ENCODE results near the gene MYO7A.

The MYO7A gene

DNA sequence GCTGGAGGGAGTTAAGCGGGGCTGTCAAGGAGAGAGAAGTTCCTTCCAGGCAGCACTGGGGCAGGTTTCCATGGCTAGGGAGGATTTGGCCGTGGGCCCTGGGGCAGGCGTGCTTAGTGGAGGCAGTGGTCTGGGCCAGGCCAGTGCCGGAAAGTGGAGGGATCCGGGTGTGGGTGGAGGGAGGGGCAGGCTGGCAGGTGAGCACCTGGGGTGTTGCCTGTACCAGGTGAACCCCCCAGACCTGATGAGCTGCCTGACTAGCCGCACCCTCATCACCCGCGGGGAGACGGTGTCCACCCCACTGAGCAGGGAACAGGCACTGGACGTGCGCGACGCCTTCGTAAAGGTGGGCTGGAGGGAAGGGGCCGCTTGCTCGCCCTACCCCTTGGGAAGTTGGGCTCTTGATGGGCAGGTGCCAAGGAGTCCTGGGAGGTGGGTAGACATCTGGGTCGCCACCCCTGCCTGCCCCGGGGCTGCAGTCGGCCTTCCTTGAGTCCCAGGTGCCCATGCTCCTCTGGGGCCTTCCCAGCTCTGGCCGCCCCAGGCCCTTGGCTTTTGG is 32.0 kb downstream of the MYO7A start:
- Histone ChIP-seq H3K9ac (ENCODE audit: low read length) (no peak overlapping the region), H3K4me3 (ENCODE audit: low read length) (no peak overlapping the region), H3K9me3 (ENCODE audit: control insufficient read depth, low read length) (no peaks in the 10 kb centered on the region), H3K27me3 (replicated peaks; ENCODE audit: control insufficient read depth, insufficient read depth, low read length) (peaks cover 56% of the 10 kb centered on the region), H3K36me3 (ENCODE audit: control insufficient read depth, insufficient read depth, low read length, severe bottlenecking) (no peaks in the 10 kb centered on the region), H3K4me1 (ENCODE audit: control insufficient read depth, insufficient read depth, low read length) (no peaks in the 10 kb centered on the region)
- DNase-seq (ENCODE audit: low read depth) = no peak

DNA sequence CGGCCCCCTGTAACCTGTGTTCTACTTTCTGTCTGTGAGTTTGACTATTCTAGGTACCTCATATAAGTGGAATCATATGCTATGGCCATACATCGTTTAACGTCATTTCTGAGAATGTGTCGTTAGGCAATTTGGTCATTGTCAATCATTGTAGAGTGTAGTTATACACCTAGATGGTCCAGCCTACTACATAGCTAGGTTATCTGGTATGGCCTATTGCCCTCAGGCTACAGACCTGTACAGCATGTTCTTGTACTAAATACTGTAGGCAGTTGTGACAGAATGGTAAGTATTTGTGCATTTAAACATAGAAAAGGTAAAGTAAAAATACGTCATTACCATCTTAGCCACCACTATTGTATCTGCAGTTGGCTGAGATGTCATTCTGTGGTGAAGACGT is 35.2 kb downstream of the MYO7A start:
- Histone ChIP-seq H3K27me3 (replicated peaks; ENCODE audit: control insufficient read depth, insufficient read depth, low read length) (peaks cover 52% of the 10 kb centered on the region), H3K4me1 (ENCODE audit: control insufficient read depth, insufficient read depth, low read length) (no peaks in the 10 kb centered on the region), H3K9me3 (ENCODE audit: control insufficient read depth, low read length) (no peaks in the 10 kb centered on the region), H3K9ac (ENCODE audit: low read length) (no peak overlapping the region), H3K36me3 (ENCODE audit: control insufficient read depth, insufficient read depth, low read length, severe bottlenecking) (no peaks in the 10 kb centered on the region), H3K4me3 (ENCODE audit: low read length) (no peak overlapping the region)
- no peak for DNase-seq (ENCODE audit: low read depth)

DNA sequence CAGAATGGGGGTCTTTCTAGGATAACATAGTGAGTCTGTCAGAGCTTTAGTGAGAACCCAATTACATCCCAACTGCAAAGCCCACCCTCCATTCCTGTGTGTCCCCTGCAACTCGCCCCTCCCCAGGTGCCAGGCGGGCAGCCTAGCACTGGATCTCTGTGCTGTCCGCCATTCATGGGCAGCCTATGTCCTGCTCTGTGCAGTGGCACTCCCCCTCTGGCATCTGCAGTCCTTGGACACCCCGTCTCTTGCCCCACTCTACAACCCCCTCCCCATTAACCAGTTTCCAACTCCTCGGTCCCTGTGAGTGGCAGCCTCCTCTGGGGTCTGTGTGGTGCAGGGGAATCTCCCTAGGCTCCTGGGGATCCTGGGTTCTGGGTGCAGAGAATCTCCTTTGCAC is 37.0 kb downstream of the MYO7A start:
- Histone ChIP-seq H3K27me3 (replicated peaks; ENCODE audit: control insufficient read depth, insufficient read depth, low read length) (peaks cover 40% of the 10 kb centered on the region), H3K4me3 (ENCODE audit: low read length) (no peak overlapping the region), H3K9me3 (ENCODE audit: control insufficient read depth, low read length) (no peaks in the 10 kb centered on the region), H3K4me1 (ENCODE audit: control insufficient read depth, insufficient read depth, low read length) (no peaks in the 10 kb centered on the region), H3K36me3 (ENCODE audit: control insufficient read depth, insufficient read depth, low read length, severe bottlenecking) (no peaks in the 10 kb centered on the region), H3K9ac (ENCODE audit: low read length) (no peak overlapping the region)
- DNase-seq (ENCODE audit: low read depth) = no peak

DNA sequence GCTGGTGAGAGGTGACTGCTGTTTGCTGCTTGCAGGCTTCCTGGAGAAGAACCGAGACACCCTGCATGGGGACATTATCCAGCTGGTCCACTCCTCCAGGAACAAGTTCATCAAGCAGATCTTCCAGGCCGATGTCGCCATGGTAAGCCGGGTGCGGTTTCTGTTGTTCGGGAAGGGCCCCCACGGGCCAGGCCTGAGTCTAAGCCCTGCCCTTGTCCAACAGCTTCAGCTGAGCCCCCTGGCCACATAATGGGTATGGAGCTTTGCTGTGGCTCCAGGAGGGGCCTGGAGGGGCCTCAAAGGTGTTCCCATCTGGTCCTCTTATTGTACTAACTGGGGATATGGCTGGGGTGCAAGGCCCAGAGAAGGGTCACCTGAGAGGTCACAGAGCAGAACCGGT is 38.0 kb downstream of the MYO7A start:
- no peak overlapping the region for H3K9ac ChIP-seq (ENCODE audit: low read length)
- DNase-seq (ENCODE audit: low read depth) = no peak
- peaks cover 37% of the 10 kb centered on the region for H3K27me3 ChIP-seq (replicated peaks; ENCODE audit: control insufficient read depth, insufficient read depth, low read length)
- H3K4me3 ChIP-seq (ENCODE audit: low read length) = no peak overlapping the region
- H3K36me3 ChIP-seq (ENCODE audit: control insufficient read depth, insufficient read depth, low read length, severe bottlenecking) = no peaks in the 10 kb centered on the region
- H3K4me1 ChIP-seq (ENCODE audit: control insufficient read depth, insufficient read depth, low read length) = no peaks in the 10 kb centered on the region
- H3K9me3 ChIP-seq (ENCODE audit: control insufficient read depth, low read length) = no peaks in the 10 kb centered on the region

DNA sequence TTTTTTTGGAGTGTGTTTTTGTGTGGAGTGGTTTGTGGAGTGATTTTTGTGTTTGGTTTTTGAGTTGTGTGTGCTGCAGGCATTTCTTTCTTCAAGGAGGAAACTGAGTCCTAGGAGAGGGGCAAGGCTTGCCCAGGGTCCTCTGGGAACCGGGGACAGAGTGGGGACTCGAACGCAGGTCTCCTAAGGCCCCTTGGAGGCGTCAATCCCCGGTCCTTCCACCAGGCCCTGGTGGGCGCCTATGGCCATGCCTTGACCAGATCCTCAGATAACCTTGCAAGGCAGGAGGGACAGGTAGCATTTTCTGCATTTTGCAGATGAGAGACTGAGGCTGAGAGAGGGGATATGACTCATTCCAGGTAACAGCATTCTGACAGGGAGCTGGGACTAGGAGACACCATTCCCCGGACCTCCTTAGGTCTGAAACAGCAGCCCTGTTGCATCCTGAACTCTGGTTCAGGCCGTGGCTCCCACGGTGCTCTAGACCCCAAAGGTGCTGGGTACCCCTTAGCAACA is 39.1 kb downstream of the MYO7A start:
- Histone ChIP-seq H3K27me3 (replicated peaks; ENCODE audit: control insufficient read depth, insufficient read depth, low read length) (peaks cover 28% of the 10 kb centered on the region), H3K36me3 (ENCODE audit: control insufficient read depth, insufficient read depth, low read length, severe bottlenecking) (no peaks in the 10 kb centered on the region), H3K4me3 (ENCODE audit: low read length) (no peak overlapping the region), H3K9me3 (ENCODE audit: control insufficient read depth, low read length) (no peaks in the 10 kb centered on the region), H3K4me1 (ENCODE audit: control insufficient read depth, insufficient read depth, low read length) (peaks cover 3% of the 10 kb centered on the region), H3K9ac (ENCODE audit: low read length) (no peak overlapping the region)
- no peak for DNase-seq (ENCODE audit: low read depth)

DNA sequence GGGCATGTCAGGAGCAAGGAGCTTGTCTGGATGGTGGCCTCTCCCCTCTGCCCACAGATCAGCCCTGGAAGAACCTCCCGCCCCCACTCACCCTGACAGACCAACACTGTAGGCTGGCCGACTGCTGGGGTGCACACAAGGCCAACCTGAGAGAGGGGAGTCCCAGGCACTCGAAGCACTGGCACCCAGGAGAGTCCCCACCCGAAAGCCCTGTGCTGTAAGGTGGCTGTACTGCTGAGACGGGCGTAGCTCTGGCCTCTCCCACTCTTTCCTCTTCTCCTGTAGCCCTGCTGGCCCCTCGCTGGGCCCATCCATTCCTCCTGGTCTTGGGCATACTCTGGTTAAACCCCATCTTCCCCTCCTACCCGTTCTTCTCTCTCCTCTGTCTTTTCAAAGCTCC is 39.7 kb downstream of the MYO7A start:
- no peak for DNase-seq (ENCODE audit: low read depth)
- H3K9me3 ChIP-seq (ENCODE audit: control insufficient read depth, low read length) = no peaks in the 10 kb centered on the region
- peaks cover 28% of the 10 kb centered on the region for H3K27me3 ChIP-seq (replicated peaks; ENCODE audit: control insufficient read depth, insufficient read depth, low read length)
- no peak overlapping the region for H3K4me3 ChIP-seq (ENCODE audit: low read length)
- H3K36me3 ChIP-seq (ENCODE audit: control insufficient read depth, insufficient read depth, low read length, severe bottlenecking) = no peaks in the 10 kb centered on the region
- no peak overlapping the region for H3K9ac ChIP-seq (ENCODE audit: low read length)
- peaks cover 3% of the 10 kb centered on the region for H3K4me1 ChIP-seq (ENCODE audit: control insufficient read depth, insufficient read depth, low read length)

DNA sequence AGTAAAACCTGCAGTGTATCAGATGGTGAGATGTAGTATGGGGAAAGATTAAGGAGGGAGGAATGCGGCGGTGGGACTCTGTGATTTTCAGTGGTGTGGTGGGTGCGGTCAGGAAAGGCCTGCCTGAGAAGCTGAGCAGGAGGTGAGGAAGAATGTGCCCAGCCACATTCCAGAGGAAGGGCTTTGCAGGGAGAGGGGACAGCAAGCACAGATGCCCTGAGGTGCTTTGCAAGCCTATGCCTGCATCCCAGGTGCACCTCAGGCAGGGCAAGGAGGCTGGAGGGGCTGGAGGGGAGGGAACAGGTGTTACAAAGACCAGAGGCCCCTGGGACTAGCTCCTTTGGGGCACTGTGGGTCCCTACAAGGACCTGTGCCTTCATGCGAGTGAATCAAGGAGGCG is 42.1 kb downstream of the MYO7A start:
- Histone ChIP-seq H3K9ac (ENCODE audit: low read length) (no peak overlapping the region), H3K4me1 (ENCODE audit: control insufficient read depth, insufficient read depth, low read length) (peaks cover 3% of the 10 kb centered on the region), H3K9me3 (ENCODE audit: control insufficient read depth, low read length) (no peaks in the 10 kb centered on the region), H3K4me3 (ENCODE audit: low read length) (no peak overlapping the region), H3K27me3 (replicated peaks; ENCODE audit: control insufficient read depth, insufficient read depth, low read length) (peaks cover 19% of the 10 kb centered on the region), H3K36me3 (ENCODE audit: control insufficient read depth, insufficient read depth, low read length, severe bottlenecking) (no peaks in the 10 kb centered on the region)
- DNase-seq (ENCODE audit: low read depth) = no peak

DNA sequence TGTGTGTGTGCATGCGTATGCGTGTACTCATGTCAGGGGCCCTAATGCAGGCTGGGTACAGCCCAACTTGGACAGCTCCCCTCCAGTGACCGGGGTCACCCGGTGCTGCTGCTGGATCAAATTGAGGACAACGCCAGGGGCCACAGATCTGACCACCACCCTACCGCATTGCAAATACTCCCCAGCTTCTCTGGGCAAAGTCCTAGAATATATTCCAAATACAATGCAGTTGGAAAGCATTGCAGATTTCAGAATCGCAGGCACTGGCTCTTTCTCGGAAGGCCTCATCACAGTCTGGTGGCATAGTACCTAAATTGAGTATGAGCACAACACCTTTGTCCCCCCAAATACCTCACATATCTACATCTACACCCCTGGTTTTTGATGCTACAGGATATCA is 43.2 kb downstream of the MYO7A start:
- Histone ChIP-seq H3K27me3 (replicated peaks; ENCODE audit: control insufficient read depth, insufficient read depth, low read length) (peaks cover 20% of the 10 kb centered on the region), H3K4me1 (ENCODE audit: control insufficient read depth, insufficient read depth, low read length) (peaks cover 3% of the 10 kb centered on the region), H3K36me3 (ENCODE audit: control insufficient read depth, insufficient read depth, low read length, severe bottlenecking) (no peaks in the 10 kb centered on the region), H3K4me3 (ENCODE audit: low read length) (no peak overlapping the region), H3K9me3 (ENCODE audit: control insufficient read depth, low read length) (no peaks in the 10 kb centered on the region), H3K9ac (ENCODE audit: low read length) (no peak overlapping the region)
- DNase-seq (ENCODE audit: low read depth) = no peak

DNA sequence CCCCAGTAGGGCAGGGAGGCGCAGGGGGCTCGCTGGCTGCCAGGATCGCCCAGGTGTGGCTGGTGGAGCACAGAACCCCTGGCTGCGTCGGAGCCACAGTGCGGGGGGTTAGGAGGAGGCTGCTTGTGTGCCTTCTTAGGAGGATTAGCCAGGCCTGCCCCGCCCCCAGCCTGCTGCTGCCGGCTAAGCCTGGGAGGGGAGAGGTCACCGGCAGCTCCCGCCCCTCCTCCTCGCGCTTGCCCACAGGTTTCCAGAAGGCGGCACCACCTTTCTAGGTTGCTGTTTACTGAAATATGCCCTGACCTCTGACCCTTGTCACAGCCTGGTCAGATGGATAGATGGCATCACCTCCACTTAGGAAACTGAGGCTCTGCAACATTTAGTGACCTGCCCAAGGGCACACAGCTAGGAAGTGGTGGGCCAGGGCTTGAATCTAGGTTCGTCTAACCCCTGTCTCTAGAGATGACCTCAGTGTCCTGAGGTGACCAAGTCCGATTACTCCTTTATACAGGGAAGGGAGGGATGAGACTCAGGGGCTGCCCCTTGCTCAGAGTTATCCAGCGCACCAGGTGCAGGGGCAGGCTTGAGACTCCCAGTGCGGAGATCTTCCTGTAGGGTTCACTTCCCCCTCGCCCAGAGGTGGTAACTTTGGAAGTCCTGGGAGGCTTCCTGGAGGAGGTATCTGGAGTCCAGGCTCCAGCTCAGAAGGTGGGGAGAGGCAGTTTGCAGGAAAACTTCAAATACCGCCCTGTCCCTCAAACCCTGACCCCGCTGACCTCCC is 44.0 kb downstream of the MYO7A start:
- no peaks in the 10 kb centered on the region for H3K36me3 ChIP-seq (ENCODE audit: control insufficient read depth, insufficient read depth, low read length, severe bottlenecking)
- peaks cover 17% of the 10 kb centered on the region for H3K27me3 ChIP-seq (replicated peaks; ENCODE audit: control insufficient read depth, insufficient read depth, low read length)
- peaks cover 3% of the 10 kb centered on the region for H3K4me1 ChIP-seq (ENCODE audit: control insufficient read depth, insufficient read depth, low read length)
- H3K9me3 ChIP-seq (ENCODE audit: control insufficient read depth, low read length) = no peaks in the 10 kb centered on the region
- H3K4me3 ChIP-seq (ENCODE audit: low read length) = no peak overlapping the region
- DNase-seq (ENCODE audit: low read depth) = no peak
- H3K9ac ChIP-seq (ENCODE audit: low read length) = no peak overlapping the region

DNA sequence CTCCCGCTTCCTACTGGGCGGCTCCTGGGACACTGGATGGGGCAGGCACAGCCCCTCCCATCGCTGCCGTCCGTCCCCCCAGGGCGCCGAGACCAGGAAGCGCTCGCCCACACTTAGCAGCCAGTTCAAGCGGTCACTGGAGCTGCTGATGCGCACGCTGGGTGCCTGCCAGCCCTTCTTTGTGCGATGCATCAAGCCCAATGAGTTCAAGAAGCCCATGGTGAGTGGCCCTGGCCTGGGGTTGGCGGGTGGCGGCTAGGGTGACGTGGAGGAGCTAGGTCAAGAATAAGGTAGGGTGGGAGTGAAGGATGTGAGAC is 44.6 kb downstream of the MYO7A start:
- Histone ChIP-seq H3K4me3 (ENCODE audit: low read length) (no peak overlapping the region), H3K9ac (ENCODE audit: low read length) (no peak overlapping the region), H3K27me3 (replicated peaks; ENCODE audit: control insufficient read depth, insufficient read depth, low read length) (peaks cover 16% of the 10 kb centered on the region), H3K4me1 (ENCODE audit: control insufficient read depth, insufficient read depth, low read length) (peaks cover 3% of the 10 kb centered on the region), H3K9me3 (ENCODE audit: control insufficient read depth, low read length) (no peaks in the 10 kb centered on the region), H3K36me3 (ENCODE audit: control insufficient read depth, insufficient read depth, low read length, severe bottlenecking) (no peaks in the 10 kb centered on the region)
- DNase-seq (ENCODE audit: low read depth) = no peak

DNA sequence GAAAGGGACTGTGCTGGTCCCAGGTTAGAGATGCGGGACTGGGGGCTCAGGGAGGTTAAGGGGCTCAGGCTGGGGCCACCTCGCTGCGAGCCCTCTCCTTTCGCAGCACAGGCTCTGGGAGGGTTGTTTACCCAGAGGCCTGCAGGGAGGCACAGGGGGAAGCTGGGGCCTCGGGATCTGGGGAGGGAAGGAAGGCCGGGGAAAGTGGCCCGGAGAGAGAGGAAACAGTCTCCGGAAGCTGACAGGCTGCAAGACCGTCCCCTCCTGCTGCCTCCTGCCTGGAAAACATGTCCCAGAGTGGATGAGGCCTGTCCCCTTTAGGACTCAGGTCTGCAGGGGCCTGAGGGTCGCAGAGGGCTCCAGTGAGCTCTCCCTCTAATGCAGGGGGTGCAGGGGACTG is 45.4 kb downstream of the MYO7A start:
- no peak for DNase-seq (ENCODE audit: low read depth)
- H3K27me3 ChIP-seq (replicated peaks; ENCODE audit: control insufficient read depth, insufficient read depth, low read length) = peaks cover 7% of the 10 kb centered on the region
- H3K4me1 ChIP-seq (ENCODE audit: control insufficient read depth, insufficient read depth, low read length) = peaks cover 3% of the 10 kb centered on the region
- no peaks in the 10 kb centered on the region for H3K36me3 ChIP-seq (ENCODE audit: control insufficient read depth, insufficient read depth, low read length, severe bottlenecking)
- H3K9me3 ChIP-seq (ENCODE audit: control insufficient read depth, low read length) = no peaks in the 10 kb centered on the region
- H3K4me3 ChIP-seq (ENCODE audit: low read length) = no peak overlapping the region
- H3K9ac ChIP-seq (ENCODE audit: low read length) = no peak overlapping the region

DNA sequence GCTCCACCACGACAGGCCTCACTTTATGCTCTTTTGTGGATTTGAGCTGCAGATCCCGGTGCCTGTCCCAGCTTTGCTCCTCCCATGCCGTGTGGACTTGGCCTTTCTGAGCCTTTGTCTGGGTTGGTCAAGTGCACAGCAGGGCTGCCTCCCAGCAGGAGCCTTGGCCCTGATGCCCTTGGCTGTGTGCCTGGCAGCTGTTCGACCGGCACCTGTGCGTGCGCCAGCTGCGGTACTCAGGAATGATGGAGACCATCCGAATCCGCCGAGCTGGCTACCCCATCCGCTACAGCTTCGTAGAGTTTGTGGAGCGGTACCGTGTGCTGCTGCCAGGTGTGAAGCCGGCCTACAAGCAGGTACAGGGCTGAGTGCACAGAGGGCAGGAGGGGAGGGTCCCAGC is 46.5 kb downstream of the MYO7A start:
- Histone ChIP-seq H3K9ac (ENCODE audit: low read length) (no peak overlapping the region), H3K36me3 (ENCODE audit: control insufficient read depth, insufficient read depth, low read length, severe bottlenecking) (no peaks in the 10 kb centered on the region), H3K4me1 (ENCODE audit: control insufficient read depth, insufficient read depth, low read length) (peaks cover 3% of the 10 kb centered on the region), H3K27me3 (replicated peaks; ENCODE audit: control insufficient read depth, insufficient read depth, low read length) (peaks cover 11% of the 10 kb centered on the region), H3K9me3 (ENCODE audit: control insufficient read depth, low read length) (no peaks in the 10 kb centered on the region), H3K4me3 (ENCODE audit: low read length) (no peak overlapping the region)
- no peak for DNase-seq (ENCODE audit: low read depth)

Data from adipocyte (in vitro differentiated cells).